A549 (cell line): ENCODE measurements around the gene PIP4K2A. TPM values are rescaled to one million over a fixed set of nuclear protein-coding genes. Genes with fewer than 3 reads are reported as not detected.

ENCODE experiments used
- ATAC-seq, 2 experiments: fragments of 200-7000 bp in 1 of 2; fragments of >200 bp in 1 of 2; cut with Nextera tagmentation in 1 of 2; cut with Tn5 transposase in 1 of 2; 3 replicates each; pipeline versions ENCODE4 v1.8.0 to v1.9.1; 2018 to 2020; ENCODE audit warnings: mild to moderate bottlenecking in 1 of 2, moderate library complexity in 1 of 2
- CTCF ChIA-PET: fragments of 300-600 bp; sonication (Branson Sonifier 250); formaldehyde crosslinking; extraction: SDS; loops from one replicate; lab custom pipeline; 2021; ENCODE audit warnings: antibody characterized with exemption, inconsistent platforms; lab: Yijun Ruan, JAX
- POLR2A ChIA-PET: fragments of 350-600 bp; formaldehyde crosslinking; extraction: SDS; loops from one replicate; lab custom pipeline; 2021; ENCODE audit warnings: antibody characterized with exemption, inconsistent platforms; lab: Yijun Ruan, JAX
- DNase-seq, 2 experiments: peaks; one replicate each; pipeline versions ENCODE4 v3.0.0 to v3.0.0-alpha.2; 2011 to 2016; ENCODE audit warnings: low read depth in 1 of 2, low spot score in 1 of 2
- FAIRE-seq: peaks from 2 replicates; lab custom pipeline; 2011; peaks lifted over from hg19 to GRCh38; lab: Jason Lieb, UNC
- H3K27ac ChIP-seq, 2 experiments: fragments of >200 bp; sonication (Bioruptor Twin); formaldehyde crosslinking; 3 replicates each; pipeline ENCODE4 v1.5.1; 2016 to 2017
- H3K4me1 ChIP-seq: fragments of >200 bp; sonication (Bioruptor Twin); formaldehyde crosslinking; 3 replicates; pipeline ENCODE4 v1.6.1; 2016
- H3K4me2 ChIP-seq: fragments of >200 bp; sonication (Bioruptor Twin); formaldehyde crosslinking; 3 replicates; pipeline ENCODE4 v1.6.1; 2016
- H3K4me3 ChIP-seq: fragments of >200 bp; sonication (Bioruptor Twin); formaldehyde crosslinking; 3 replicates; pipeline ENCODE4 v1.5.1; 2016
- H3K9me3 ChIP-seq: fragments of >200 bp; sonication (Bioruptor Twin); formaldehyde crosslinking; 3 replicates; pipeline ENCODE4 v1.6.1; 2016
- CEBPB ChIP-seq, 2 experiments: fragments of >200 bp in 1 of 2; sonication (Bioruptor Twin) in 1 of 2; formaldehyde crosslinking in 1 of 2; IDR thresholded peaks; 2 replicates each; pipeline ENCODE4 v1.6.1; 2012 to 2016
- CHD2 ChIP-seq: fragments of 150-350 bp; IDR thresholded peaks from 2 replicates; pipeline ENCODE4 v1.6.1; 2014; ENCODE audit warnings: low read length; ENCODE audit not compliant: partially characterized antibody
- CHD4 ChIP-seq: fragments of 200-600 bp; sonication (generic); IDR thresholded peaks from 2 replicates; pipeline ENCODE4 v1.6.1; 2016; ENCODE audit warnings: antibody characterized with exemption, mild to moderate bottlenecking, borderline replicate concordance
- CTCF ChIP-seq: fragments of >200 bp; sonication (Bioruptor Twin); formaldehyde crosslinking; IDR thresholded peaks from 3 replicates; pipeline ENCODE4 v1.5.1; 2016
- FOSL2 ChIP-seq, 2 experiments: fragments of 450-650 bp in 1 of 2; fragments of >200 bp in 1 of 2; sonication (Bioruptor Twin) in 1 of 2; formaldehyde crosslinking; IDR thresholded peaks; 2 replicates each; pipeline versions ENCODE4 v1.5.0 to v1.6.1; 2016 to 2020; ENCODE audit warnings: mild to moderate bottlenecking in 1 of 2, moderate library complexity in 1 of 2
- FOXS1 ChIP-seq: fragments of 250-450 bp; sonication (Bioruptor Pico); IDR thresholded peaks from 2 replicates; pipeline ENCODE4 v1.5.0; 2020; ENCODE audit warnings: mild to moderate bottlenecking, moderate library complexity
- HDAC2 ChIP-seq: fragments of 200-600 bp; sonication (generic); IDR thresholded peaks from 2 replicates; pipeline ENCODE4 v1.6.1; 2016
- HOXB5 ChIP-seq: fragments of 250-450 bp; sonication (Bioruptor Pico); IDR thresholded peaks from 2 replicates; pipeline ENCODE4 v1.5.0; 2020; ENCODE audit warnings: mild to moderate bottlenecking, moderate library complexity
- MAX ChIP-seq: IDR thresholded peaks from 2 replicates; pipeline ENCODE4 v1.6.1; 2012
- NPAS2 ChIP-seq: fragments of 250-450 bp; sonication (Bioruptor Pico); IDR thresholded peaks from 2 replicates; pipeline ENCODE4 v1.8.0; 2022; ENCODE audit warnings: mild to moderate bottlenecking, moderate library complexity, borderline replicate concordance
- NR3C1 ChIP-seq: fragments of >200 bp; sonication (Bioruptor Twin); formaldehyde crosslinking; IDR thresholded peaks from 3 replicates; pipeline ENCODE4 v1.6.1; 2017
- PBX3 ChIP-seq: IDR thresholded peaks from 2 replicates; pipeline ENCODE4 v1.6.1; 2012
- PHF8 ChIP-seq: fragments of 200-600 bp; sonication (generic); IDR thresholded peaks from 2 replicates; pipeline ENCODE4 v1.6.1; 2016; ENCODE audit warnings: low read depth, mild to moderate bottlenecking, antibody characterized with exemption, moderate library complexity, borderline replicate concordance
- POLR2A ChIP-seq: IDR thresholded peaks from 2 replicates; pipeline ENCODE4 v1.6.1; 2012; ENCODE audit warnings: mild to moderate bottlenecking, low read length
- RARB ChIP-seq: fragments of 250-450 bp; sonication (Bioruptor Pico); IDR thresholded peaks from 2 replicates; pipeline ENCODE4 v1.8.0; 2021; ENCODE audit warnings: mild to moderate bottlenecking, moderate library complexity
- REST ChIP-seq: fragments of 200-600 bp; sonication (generic); IDR thresholded peaks from 2 replicates; pipeline ENCODE4 v1.6.1; 2016; ENCODE audit warnings: antibody characterized with exemption, mild to moderate bottlenecking, moderate library complexity
- RFX5 ChIP-seq: fragments of 450-650 bp; IDR thresholded peaks from 2 replicates; pipeline ENCODE4 v1.7.1; 2014; ENCODE audit warnings: antibody characterized with exemption, mild to moderate bottlenecking, moderate library complexity
- RNF2 ChIP-seq: fragments of 200-600 bp; sonication (generic); IDR thresholded peaks from 2 replicates; pipeline ENCODE4 v1.6.1; 2016; ENCODE audit warnings: low read depth, mild to moderate bottlenecking, antibody characterized with exemption, moderate library complexity, borderline replicate concordance
- TP53 ChIP-seq: fragments of 250-450 bp; sonication (Bioruptor Pico); IDR thresholded peaks from 2 replicates; pipeline ENCODE4 v1.5.0; 2021; ENCODE audit warnings: mild to moderate bottlenecking, moderate library complexity
- ZC3H11A ChIP-seq: fragments of 450-650 bp; IDR thresholded peaks from 2 replicates; pipeline ENCODE4 v1.6.1; 2014; ENCODE audit warnings: antibody characterized with exemption, mild to moderate bottlenecking
- ZFP36 ChIP-seq: fragments of 450-650 bp; IDR thresholded peaks from 2 replicates; pipeline ENCODE4 v1.6.1; 2014; ENCODE audit warnings: borderline replicate concordance; ENCODE audit not compliant: partially characterized antibody
- ZNF302 ChIP-seq: fragments of 250-450 bp; sonication (Bioruptor Pico); IDR thresholded peaks from 2 replicates; pipeline ENCODE4 v1.9.0; 2021; ENCODE audit warnings: inconsistent platforms, mild to moderate bottlenecking, moderate library complexity
- WGBS: methylation state at CpG from one replicate; pipeline ENCODE4 v1.1.6; 2017; ENCODE audit errors: missing lambda C conversion rate; 5-methylcytosine and 5-hydroxymethylcytosine counted together
- polyA plus RNA-seq, 4 experiments: library from polyadenylated mRNA; depleted of rRNA in 3 of 4; stranded (reverse); fragments of >200 nt; fragmentation: RNase III in 1 of 4; extraction: RNeasy Plus Mini Kit Qiagen cat#74134 plus additional on column Dnase treatment in 1 of 4; gene quantifications; 2 replicates in 3 of 4; 3 replicates in 1 of 4; pipeline ENCODE4 v1.2.3, GENCODE V29; 2011 to 2017

PIP4K2A gene
- polyA plus RNA-seq, 2 of the 4 experiments (the other 2 are of a cell fraction) = 23.1 to 24.0 TPM

- no peak overlapping the region for H3K4me3 ChIP-seq
- no peak for ATAC-seq
- no peak for TF ChIP-seq CHD2
- TF ChIP-seq ZNF302 (CRISPR knock-in tag) = no peak
- no peak for TF ChIP-seq CHD4
- TF ChIP-seq PBX3 = no peak
- no peak for TF ChIP-seq REST
- TF ChIP-seq CEBPB (IDR thresholded peaks at IDR 0.05) = no peak
- H3K4me2 ChIP-seq = no peak overlapping the region
- H3K27ac ChIP-seq = no peak overlapping the region
- CTCF ChIA-PET = no interaction called here
- POLR2A ChIA-PET = no interaction called here
- H3K9me3 ChIP-seq = no peaks in the 10 kb centered on the region
- FAIRE-seq = no peak
- 87% methylated on average over 4 of the region's 4 CpGs for WGBS
- H3K4me1 ChIP-seq = no peaks in the 10 kb centered on the region
- DNase-seq = no peak
Observed at GRCh38 chr10:22634606-22635459, 79.5 kb downstream of the PIP4K2A start.

GRCh38 chr10:22634093-22634492 lies 80.3 kb downstream of the PIP4K2A start:
- no peak for ATAC-seq
- TF ChIP-seq POLR2A (no peak), NPAS2 (CRISPR knock-in tag) (no peak), FOSL2 (IDR thresholded peaks at IDR 0.05) (no peak), FOSL2 (CRISPR knock-in tag; IDR thresholded peaks at IDR 0.05) (no peak)
- TF ChIP-seq, all 56 proteins: peak for 0
- ChIA-PET CTCF (no interaction called here), POLR2A (no interaction called here)
- Histone ChIP-seq H3K4me3 (no peak overlapping the region), H3K4me2 (no peak overlapping the region), H3K27ac (no peak overlapping the region), H3K9me3 (no peaks in the 10 kb centered on the region), H3K4me1 (peaks cover 3% of the 10 kb centered on the region; the same call in 1 of the 3 replicates)
- DNase-seq (no peak), FAIRE-seq (no peak)
- 88% methylated on average over 5 of the region's 5 CpGs for WGBS

GRCh38 chr10:22633528-22633927 lies 80.8 kb downstream of the PIP4K2A start:
- POLR2A ChIA-PET = no interaction called here
- Histone ChIP-seq H3K4me3 (no peak overlapping the region), H3K9me3 (no peaks in the 10 kb centered on the region), H3K27ac (no peak overlapping the region), H3K4me2 (no peak overlapping the region), H3K4me1 (peaks cover 8% of the 10 kb centered on the region; the same call in 1 of the 3 replicates)
- CTCF ChIA-PET = no interaction called here
- no peak for FAIRE-seq
- no peak for ATAC-seq
- WGBS = 97% methylated on average over 11 of the region's 11 CpGs
- no peak for DNase-seq
- TF ChIP-seq RNF2 = no peak
- TF ChIP-seq PHF8 = no peak
- no peak for TF ChIP-seq POLR2A
- TF ChIP-seq FOXS1 (CRISPR knock-in tag) = no peak
- TF ChIP-seq ZC3H11A = no peak
- TF ChIP-seq NR3C1 = no peak
- TF ChIP-seq HOXB5 = no peak
- no peak for TF ChIP-seq HDAC2
- no peak for TF ChIP-seq CTCF
- no peak for TF ChIP-seq PBX3
- no peak for TF ChIP-seq RFX5
- no peak for TF ChIP-seq MAX
- no peak for TF ChIP-seq TP53 (CRISPR knock-in tag)
- TF ChIP-seq ZFP36 = no peak
- TF ChIP-seq RARB = no peak
- no peak for TF ChIP-seq CEBPB (IDR thresholded peaks at IDR 0.05)
